Spleen (tissue), 11 donors: ENCODE results near the gene MPND. TPM values are rescaled to one million over a fixed set of nuclear protein-coding genes. Genes with fewer than 3 reads are reported as not detected.
A peak's percentile ranks its signal among the peaks of the same experiment; 100 is the strongest.

Source experiments
- DNase-seq: peaks from one replicate; pipeline ENCODE4 v3.0.0-alpha.2; 2020
- H3K27ac ChIP-seq, 8 donors: fragments of 200-600 bp; sonication (generic) in 7 of 8; 1 replicate in 4 of 8; 2 replicates in 4 of 8; pipeline versions ENCODE4 v1.5.0 to v1.8.0; 2016 to 2021; ENCODE audit warnings: inconsistent platforms in 4 of 8, mild to moderate bottlenecking in 4 of 8, moderate library complexity in 1 of 8
- H3K27me3 ChIP-seq, 7 donors: fragments of 200-600 bp; sonication (generic) in 6 of 7; replicated peaks in 1 of 7; 1 replicate in 4 of 7; 2 replicates in 3 of 7; pipeline versions ENCODE4 v1.5.0 to v1.8.0; 2016 to 2021; ENCODE audit warnings: inconsistent platforms in 3 of 7, mild to moderate bottlenecking in 1 of 7
- H3K36me3 ChIP-seq, 6 donors: fragments of 200-600 bp; sonication (generic) in 5 of 6; 1 replicate in 4 of 6; 2 replicates in 2 of 6; pipeline versions ENCODE4 v1.5.0 to v1.8.0; 2016 to 2021; ENCODE audit warnings: inconsistent platforms in 2 of 6
- H3K4me1 ChIP-seq, 6 donors: fragments of 200-600 bp; sonication (generic) in 5 of 6; 1 replicate in 3 of 6; 2 replicates in 3 of 6; pipeline versions ENCODE4 v1.5.0 to v1.8.0; 2016 to 2021; ENCODE audit warnings: inconsistent platforms in 3 of 6
- H3K4me3 ChIP-seq, 8 donors: fragments of 200-600 bp; sonication (generic) in 7 of 8; 1 replicate in 4 of 8; 2 replicates in 4 of 8; pipeline versions ENCODE4 v1.5.0 to v1.8.0; 2016 to 2021; ENCODE audit warnings: inconsistent platforms in 4 of 8, mild to moderate bottlenecking in 4 of 8, moderate library complexity in 2 of 8
- H3K9me3 ChIP-seq, 8 donors: fragments of 200-600 bp; sonication (generic) in 7 of 8; 1 replicate in 4 of 8; 2 replicates in 4 of 8; pipeline versions ENCODE4 v1.5.0 to v1.8.0; 2016 to 2021; ENCODE audit warnings: inconsistent platforms in 4 of 8
- CTCF ChIP-seq, 11 experiments: fragments of 200-600 bp in 7 of 11; fragments of 450-650 bp in 4 of 11; sonication (generic) in 4 of 11; IDR thresholded peaks in 8 of 11; conservative IDR thresholded peaks in 3 of 11; 1 replicate in 7 of 11; 2 replicates in 4 of 11; pipeline versions ENCODE4 v1.4.0 to v1.8.0; 2016 to 2021; ENCODE audit warnings: antibody characterized with exemption in 11 of 11, inconsistent platforms in 4 of 11, mild to moderate bottlenecking in 1 of 11
- POLR2A ChIP-seq, 3 donors: fragments of 450-650 bp; IDR thresholded peaks; one replicate each; pipeline ENCODE4 v1.5.1; 2017; ENCODE audit warnings: antibody characterized with exemption in 3 of 3, mild to moderate bottlenecking in 1 of 3
- POLR2AphosphoS5 ChIP-seq, 3 donors: sonication (generic); formaldehyde crosslinking; IDR thresholded peaks; one replicate each; pipeline ENCODE4 v1.5.1; 2017; ENCODE audit warnings: antibody characterized with exemption in 3 of 3
- WGBS, 5 donors: extraction: QIAGEN DNeasy Blood & Tissue Kit in 3 of 5; methylation state at CpG; one replicate each; pipeline versions ENCODE4 v1.1.5 to v1.1.7; 2013 to 2018; 5-methylcytosine and 5-hydroxymethylcytosine counted together
- intact Hi-C: fragments of 100-400 bp; cut with DNase I; formaldehyde crosslinking; loops from one replicate; pipeline ENCODE4 v1.15.0; 2023; ENCODE audit warnings: low total_unique reads
- polyA plus RNA-seq, 3 donors: library from polyadenylated mRNA; stranded (reverse); fragments of 200-250 nt; gene quantifications; one replicate each; pipeline ENCODE4 v1.2.1, GENCODE V29; 2013
- total RNA-seq, 7 donors: library from RNA; depleted of rRNA in 3 of 7; stranded (reverse); fragments of >200 nt in 3 of 7; fragmentation: NEBNext Ultra II Directional in 4 of 7; extraction: Animal tissue kit (Norgen Biotek cat#: 25700) in 4 of 7; gene quantifications; one replicate each; pipeline versions ENCODE4 v1.1.0 to v1.2.1, GENCODE V29; 2016 to 2021
- donor health status: healthy with polysubstance abuse.
- donor health status: DM: no; HTN: no; CAD: no; lungs with moderate emphysema.
- donor health status: DM: no; HTN: no; CAD: no.
- donor health status: Bipolar disorder and iron deficiency.
- donor health status: healthy.
- donor health status: DM: no; HTN: no; CAD: no.
- donor health status: DM: yes; HTN: yes; CAD: no.

MPND gene
- total and polyA plus RNA-seq, 10 donors = 6.4 to 24.2 (median 16.0) TPM

GRCh38 chr19:4352701-4353121, 9.3 kb downstream of the MPND start:
- Histone ChIP-seq H3K27me3 (peaks cover 0 to 24% (median 0%) of the 10 kb centered on the region in 7 donors), H3K4me1 (peaks cover 0 to 15% (median 1%) of the 10 kb centered on the region in 6 donors), H3K9me3 (no peaks in the 10 kb centered on the region), H3K36me3 (peaks cover 0 to 60% (median 3%) of the 10 kb centered on the region in 6 donors), H3K4me3 (no peak overlapping the region), H3K27ac (no peak overlapping the region)
- TF ChIP-seq CTCF (IDR thresholded peaks at IDR 0.05 in 8 of 11, conservative IDR thresholded peaks at IDR 0.05 in 3 of 11) (peak; percentile 64 to 95 (median 88)), POLR2AphosphoS5 (IDR thresholded peaks at IDR 0.05) (peak in 2 of 3 donors; percentile 12 to 42), POLR2A (IDR thresholded peaks at IDR 0.05) (no peak)
- peak; percentile 79 for DNase-seq
- intact Hi-C loops = loop anchor here (5.0 kb wide), 1 partner anchor 85 kb away; no protein-coding TSS in a partner anchor
- 35 to 56% (median 41%) methylated on average over 9 of the region's 9 CpGs for WGBS, 5 donors

- WGBS, 5 donors = 86 to 94% (median 90%) methylated on average over 4 to 12 of the region's 12 CpGs
Measured at GRCh38 chr19:4354282-4354681, 10.9 kb downstream of the MPND start.

GRCh38 chr19:4354897-4355296, 11.5 kb downstream of the MPND start:
- Histone ChIP-seq H3K4me3 (no peak overlapping the region), H3K27ac (no peak overlapping the region), H3K9me3 (no peaks in the 10 kb centered on the region), H3K4me1 (peaks cover 0 to 12% (median 0%) of the 10 kb centered on the region in 6 donors), H3K27me3 (peaks cover 0 to 14% (median 0%) of the 10 kb centered on the region in 7 donors), H3K36me3 (peaks cover 0 to 71% (median 21%) of the 10 kb centered on the region in 6 donors)
- DNase-seq = peak; percentile 73
- intact Hi-C loops = loop anchor here (5.0 kb wide), 1 partner anchor 88 kb away; no protein-coding TSS in a partner anchor
- 82 to 90% (median 89%) methylated on average over 3 to 17 of the region's 17 CpGs for WGBS, 5 donors
- no peak for TF ChIP-seq POLR2A (IDR thresholded peaks at IDR 0.05)
- no peak for TF ChIP-seq CTCF (IDR thresholded peaks at IDR 0.05 in 8 of 11, conservative IDR thresholded peaks at IDR 0.05 in 3 of 11)
- TF ChIP-seq POLR2AphosphoS5 (IDR thresholded peaks at IDR 0.05) = peak in 2 of 3 donors; percentile 9 to 47

More at GRCh38 chr19:4354282-4354681, 10.9 kb downstream of the MPND start:
- Histone ChIP-seq H3K4me1 (peaks cover 0 to 12% (median 0%) of the 10 kb centered on the region in 6 donors), H3K36me3 (peaks cover 0 to 69% (median 15%) of the 10 kb centered on the region in 6 donors), H3K27ac (no peak overlapping the region), H3K4me3 (no peak overlapping the region), H3K27me3 (peaks cover 0 to 15% (median 0%) of the 10 kb centered on the region in 7 donors), H3K9me3 (no peaks in the 10 kb centered on the region)
- intact Hi-C loops = loop anchor here (5.0 kb wide), 1 partner anchor 87 kb away; no protein-coding TSS in a partner anchor
- DNase-seq = no peak
- TF ChIP-seq POLR2A (IDR thresholded peaks at IDR 0.05) (no peak), POLR2AphosphoS5 (IDR thresholded peaks at IDR 0.05) (peak in 1 of 3 donors; percentile 39)

DNA sequence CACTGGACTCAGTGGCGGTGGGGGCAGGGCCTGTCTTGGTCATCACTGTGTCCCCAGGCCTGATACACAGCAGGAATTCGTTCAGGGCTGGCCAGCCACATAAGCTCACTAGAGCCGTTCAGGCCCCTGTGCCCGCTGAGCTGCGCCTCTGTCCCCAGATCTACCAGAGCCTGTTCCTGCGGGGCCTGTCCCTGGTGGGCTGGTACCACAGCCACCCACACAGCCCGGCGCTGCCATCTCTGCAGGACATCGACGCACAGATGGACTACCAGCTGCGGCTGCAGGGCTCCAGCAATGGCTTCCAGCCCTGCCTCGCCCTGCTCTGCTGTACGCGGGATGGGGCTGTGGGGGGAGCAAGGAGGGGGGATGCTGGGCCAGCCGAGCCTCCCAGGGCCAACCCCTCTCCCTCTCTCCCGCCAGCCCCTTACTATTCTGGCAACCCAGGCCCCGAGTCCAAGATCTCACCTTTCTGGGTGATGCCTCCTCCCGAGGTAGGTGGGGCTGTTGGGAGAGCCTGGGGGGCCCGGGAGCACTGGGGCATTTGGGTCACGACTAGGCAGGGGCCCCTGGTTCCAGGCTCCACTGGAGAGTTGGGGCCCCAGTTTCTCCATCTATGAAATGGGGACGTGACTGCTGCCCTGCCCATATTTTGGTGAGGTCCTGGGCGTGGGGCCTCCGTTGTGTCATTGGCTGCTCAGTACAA, 13.9 kb downstream of the MPND start:
- peak; percentile 70 for DNase-seq
- TF ChIP-seq POLR2A (IDR thresholded peaks at IDR 0.05) (no peak), POLR2AphosphoS5 (IDR thresholded peaks at IDR 0.05) (peak in 1 of 3 donors; percentile 70)
- Histone ChIP-seq H3K4me3 (no peak overlapping the region), H3K27ac (no peak overlapping the region), H3K4me1 (peaks cover 0 to 15% (median 0%) of the 10 kb centered on the region in 6 donors), H3K9me3 (no peaks in the 10 kb centered on the region), H3K27me3 (no peaks in the 10 kb centered on the region), H3K36me3 (peaks cover 2 to 86% (median 44%) of the 10 kb centered on the region in 6 donors)
- 84 to 93% (median 88%) methylated on average over 14 to 23 of the region's 23 CpGs for WGBS, 5 donors
- intact Hi-C loops = no loop called here

GRCh38 chr19:4357921-4358326, 14.6 kb downstream of the MPND start:
- 90 to 95% (median 94%) methylated on average over 8 to 16 of the region's 16 CpGs for WGBS, 5 donors
- DNase-seq = no peak

More at GRCh38 chr19:4357921-4358326, 14.6 kb downstream of the MPND start:
- TF ChIP-seq POLR2A (IDR thresholded peaks at IDR 0.05) (no peak), POLR2AphosphoS5 (IDR thresholded peaks at IDR 0.05) (peak; percentile 43 to 78 (median 52)), CTCF (IDR thresholded peaks at IDR 0.05 in 8 of 11, conservative IDR thresholded peaks at IDR 0.05 in 3 of 11) (no peak)
- Histone ChIP-seq H3K9me3 (no peaks in the 10 kb centered on the region), H3K27ac (no peak overlapping the region), H3K36me3 (peaks cover 4 to 92% (median 51%) of the 10 kb centered on the region in 6 donors), H3K4me3 (no peak overlapping the region), H3K27me3 (no peaks in the 10 kb centered on the region), H3K4me1 (peaks cover 0 to 8% (median 0%) of the 10 kb centered on the region in 6 donors)
- intact Hi-C loops = no loop called here
